ENCODE results near the gene DNM3. TPM values are rescaled to one million over a fixed set of nuclear protein-coding genes. Genes with fewer than 3 reads are reported as not detected.

The DNM3 gene
- total and polyA plus RNA-seq, 9 of the 15 experiments (the other 6 are each of a cell fraction or from before 2014, with no cell fraction given), result 0.08 to 0.36 (median 0.22) TPM; not detected in 1

- no peaks in the 10 kb centered on the region for H3K9me1 ChIP-seq (ENCODE audit: control insufficient read depth, insufficient read depth, low read length)
- H3K4me3 ChIP-seq, result no peak overlapping the region
- ATAC-seq, result no peak
- FAIRE-seq, result no peak
- in situ Hi-C loops (cut with MboI) (no loop called here), intact Hi-C loops (cut with micrococcal nuclease) (no loop called here)
- H3K9ac ChIP-seq (ENCODE audit: insufficient read depth in 1 of 2, low read depth in 2 of 2, low read length in 2 of 2), result no peak overlapping the region
- BruUV-seq (replicated peaks), result no TSS peak
- no peak overlapping the region for H2AFZ ChIP-seq (ENCODE audit: low read depth, low read length)
- H3K27me3 ChIP-seq (ENCODE audit: control insufficient read depth in 2 of 2, insufficient read depth in 2 of 2, low read length in 2 of 2), result no peaks in the 10 kb centered on the region
- H3K36me3 ChIP-seq (ENCODE audit: control insufficient read depth, insufficient read depth, low read length), result no peaks in the 10 kb centered on the region
- POLR2A ChIA-PET, result no interaction called here
- no peaks in the 10 kb centered on the region for H4K20me1 ChIP-seq (replicated peaks; ENCODE audit: control insufficient read depth, insufficient read depth, low read length)
- CTCF ChIA-PET (ENCODE audit: low intra/inter-chr PET ratio), result interaction anchor here (0.8 kb wide), 1 partner anchor 17 kb away, joined by 3 read pairs; no protein-coding TSS in a partner anchor
- no peak for TF ChIP-seq EP300 (IDR thresholded peaks at IDR 0.05; ENCODE audit: low read length)
- no peak for TF ChIP-seq ZNF408 (CRISPR knock-in tag; IDR thresholded peaks at IDR 0.05; ENCODE audit: low read depth)
- no peak for TF ChIP-seq PHB2 (IDR thresholded peaks at IDR 0.05; ENCODE audit: low read depth)
- no peak for TF ChIP-seq ZNF239 (CRISPR knock-in tag; IDR thresholded peaks at IDR 0.05)
- TF ChIP-seq TAF1 (IDR thresholded peaks at IDR 0.05; ENCODE audit: control insufficient read depth, extremely low read depth, insufficient read depth, low read length, severe bottlenecking), result no peak
- TF ChIP-seq UBTF (IDR thresholded peaks at IDR 0.05; ENCODE audit: borderline replicate concordance in 1 of 2, low read depth in 2 of 2, low read length in 2 of 2), result no peak
- TF ChIP-seq ZBTB49 (CRISPR knock-in tag; IDR thresholded peaks at IDR 0.05; ENCODE audit: borderline replicate concordance), result no peak
- no peak for TF ChIP-seq NFYB (IDR thresholded peaks at IDR 0.05; ENCODE audit: extremely low read depth, insufficient read length)
- TF ChIP-seq ZSCAN29 (IDR thresholded peaks at IDR 0.05), result no peak
- no peak for TF ChIP-seq ZNF212 (CRISPR knock-in tag; IDR thresholded peaks at IDR 0.05)
- no peak for TF ChIP-seq CBFA2T3 (IDR thresholded peaks at IDR 0.05)
- no peaks in the 10 kb centered on the region for H3K9me3 ChIP-seq (replicated peaks; ENCODE audit: control insufficient read depth, insufficient read depth, low read depth, low read length)
- H3K4me2 ChIP-seq (ENCODE audit: insufficient read depth, low read length), result no peak overlapping the region
- no peak for DNase-seq (ENCODE audit: extremely low read depth in 1 of 4, low spot score in 3 of 4)
- no peak overlapping the region for H3K27ac ChIP-seq (ENCODE audit: extremely low read depth, low read depth, low read length)
- 0% methylated on average over 1 of the region's 1 CpG for WGBS (ENCODE audit: insufficient coverage, low coverage, missing lambda C conversion rate)
- H3K4me1 ChIP-seq (replicated peaks in 1 of 2; ENCODE audit: control insufficient read depth in 2 of 2, insufficient read depth in 2 of 2, low read length in 2 of 2), result no peaks in the 10 kb centered on the region
- no peaks in the 10 kb centered on the region for H3K79me2 ChIP-seq (ENCODE audit: control insufficient read depth, insufficient read depth, low read length)
Observed at GRCh38 chr1:172408958-172409357, 567.7 kb downstream of the DNM3 start.
